Islet of Langerhans (tissue), 1 donor: ENCODE results near the gene MTMR10.

Source experiments
- FAIRE-seq: peaks from one replicate; lab custom pipeline; 2011; peaks lifted over from hg19 to GRCh38; lab: Jason Lieb, UNC

The MTMR10 gene

DNA sequence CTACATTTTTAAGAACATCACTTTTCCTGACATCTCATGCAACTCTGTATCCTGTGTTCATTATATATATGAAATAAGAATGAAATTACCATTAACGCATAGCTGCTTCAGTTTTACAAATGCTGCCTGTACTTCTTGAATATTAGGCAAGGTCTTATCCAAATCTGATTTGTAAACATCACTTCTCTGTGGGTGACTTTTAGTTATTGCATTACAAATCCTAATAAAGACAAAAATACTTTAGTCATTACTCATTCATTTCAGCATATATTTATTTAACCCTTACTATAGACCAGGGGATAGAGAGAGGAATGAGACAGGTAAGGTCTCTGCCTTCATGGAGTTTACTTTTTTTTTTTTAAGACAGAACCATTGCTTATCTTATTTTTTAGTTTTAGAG, 36.8 kb downstream of the MTMR10 start:
- peak; percentile 51 for FAIRE-seq

DNA sequence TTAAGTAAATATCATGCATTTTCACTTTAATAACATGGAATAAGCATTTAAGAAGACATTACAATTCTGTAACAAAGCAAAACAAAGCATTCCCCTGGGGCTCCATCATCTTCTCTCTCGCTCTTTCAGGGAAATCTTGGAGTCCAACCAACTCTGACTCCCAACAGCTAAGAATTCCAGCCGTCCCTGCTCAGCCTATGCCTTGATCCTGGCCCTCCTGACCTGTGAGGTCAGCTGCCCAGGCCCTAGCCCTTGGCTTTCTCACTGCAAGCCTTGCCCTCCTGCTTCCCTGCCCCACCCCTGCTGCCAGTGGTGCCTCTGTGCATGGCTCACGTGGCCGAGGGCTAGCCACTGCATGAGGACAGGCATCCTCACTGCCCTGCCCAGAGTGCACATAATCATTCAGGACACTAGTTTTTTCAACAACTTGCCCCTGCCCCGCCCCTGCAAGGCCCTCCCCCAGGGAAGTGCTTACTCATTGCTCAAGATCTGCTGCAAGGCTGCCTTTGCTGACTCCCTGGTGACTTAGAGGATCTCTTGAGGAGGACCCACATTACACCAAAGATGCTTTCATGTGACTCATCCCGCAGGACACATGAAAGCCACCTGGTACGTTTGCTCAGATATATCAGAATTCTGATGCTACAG, 37.6 kb downstream of the MTMR10 start:
- FAIRE-seq, result no peak

DNA sequence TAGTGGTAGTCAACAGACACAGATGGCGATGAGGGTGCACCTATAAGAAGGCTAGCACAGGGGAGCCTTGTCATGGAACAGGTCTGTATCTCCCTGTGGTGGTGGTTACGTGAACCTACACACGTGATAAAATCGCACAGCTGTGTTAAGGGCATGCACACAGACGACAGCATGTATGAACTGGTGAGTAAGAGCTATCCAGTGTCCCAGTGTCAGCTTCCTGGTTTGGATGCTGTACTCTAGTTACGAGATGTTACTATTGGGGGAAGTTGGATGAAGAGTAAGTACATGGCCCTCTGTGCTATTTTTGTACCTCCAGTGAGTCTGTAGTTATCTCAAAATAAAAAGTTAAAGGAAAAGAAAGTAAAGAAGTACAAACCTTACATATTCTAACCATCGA, 38.2 kb downstream of the MTMR10 start:
- no peak for FAIRE-seq

DNA sequence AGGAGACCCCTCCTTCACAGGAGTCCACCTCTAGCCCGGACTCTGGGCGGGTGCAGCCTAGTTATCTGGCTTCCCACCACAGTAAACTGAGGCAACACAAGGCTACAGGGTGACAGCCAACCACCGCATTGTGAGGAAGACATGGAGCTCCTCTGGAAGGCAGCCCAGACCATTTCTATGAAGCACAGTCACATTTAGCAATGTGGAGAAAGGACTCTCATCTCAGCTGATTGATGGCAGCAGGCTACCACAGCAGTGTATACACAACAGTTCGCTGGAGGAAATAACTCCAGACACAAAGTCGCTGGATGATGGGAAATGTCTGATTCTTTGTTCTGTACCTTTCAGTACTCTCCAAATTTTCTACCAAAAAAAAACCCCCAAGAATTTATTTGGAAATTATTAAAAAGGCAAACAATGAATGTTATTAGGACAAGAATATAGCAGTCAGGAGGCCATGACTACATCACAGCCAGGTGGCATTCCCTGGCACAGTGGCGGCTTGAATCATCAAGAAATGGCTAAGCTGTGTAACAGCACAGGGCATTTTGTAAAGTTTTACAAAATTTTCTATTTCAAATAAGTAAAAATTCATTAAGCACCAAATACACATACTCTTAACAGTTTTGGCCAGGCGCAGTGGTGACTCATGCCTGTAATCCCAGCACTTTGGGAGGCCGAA, 47.6 kb downstream of the MTMR10 start:
- FAIRE-seq, result no peak

DNA sequence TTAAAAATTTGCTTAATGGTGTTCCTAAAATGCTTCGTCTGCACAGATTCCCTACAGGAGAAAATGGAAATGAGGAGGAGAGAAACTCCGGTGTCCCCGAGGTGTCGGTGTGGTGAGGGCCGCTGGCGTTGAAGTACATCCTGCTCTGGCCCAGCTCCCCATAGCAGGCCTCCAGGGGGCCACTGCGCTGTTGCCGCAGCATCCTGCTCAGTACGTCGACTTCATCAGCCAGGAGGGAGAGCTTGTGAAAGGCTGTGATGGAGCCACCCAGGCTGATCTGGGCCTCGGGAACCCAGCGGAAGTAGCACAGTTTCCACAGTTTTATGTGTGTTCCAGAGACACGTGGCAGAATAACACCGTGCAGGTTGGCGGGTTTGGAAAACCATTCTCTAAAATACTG, 49.9 kb downstream of the MTMR10 start:
- FAIRE-seq, result no peak

DNA sequence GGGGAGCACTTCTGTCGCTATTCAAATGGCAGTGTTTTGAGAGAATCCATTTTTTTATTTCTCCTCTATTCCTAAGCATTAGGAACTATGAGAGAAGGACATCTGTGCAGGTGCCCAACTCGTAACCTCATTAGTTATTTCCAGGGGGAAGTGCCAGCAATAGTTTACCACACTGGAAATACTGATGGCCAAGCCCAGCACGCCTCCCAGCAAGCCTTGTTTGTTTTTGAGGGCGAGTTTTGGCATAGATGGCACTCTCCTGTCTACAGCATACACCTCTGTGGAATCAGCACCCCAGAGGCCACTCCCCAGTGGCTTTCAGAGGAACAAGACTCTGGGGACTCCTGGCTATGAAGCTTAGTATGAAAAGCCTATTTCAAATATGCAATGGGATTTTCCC, 51.1 kb downstream of the MTMR10 start:
- FAIRE-seq, result no peak

DNA sequence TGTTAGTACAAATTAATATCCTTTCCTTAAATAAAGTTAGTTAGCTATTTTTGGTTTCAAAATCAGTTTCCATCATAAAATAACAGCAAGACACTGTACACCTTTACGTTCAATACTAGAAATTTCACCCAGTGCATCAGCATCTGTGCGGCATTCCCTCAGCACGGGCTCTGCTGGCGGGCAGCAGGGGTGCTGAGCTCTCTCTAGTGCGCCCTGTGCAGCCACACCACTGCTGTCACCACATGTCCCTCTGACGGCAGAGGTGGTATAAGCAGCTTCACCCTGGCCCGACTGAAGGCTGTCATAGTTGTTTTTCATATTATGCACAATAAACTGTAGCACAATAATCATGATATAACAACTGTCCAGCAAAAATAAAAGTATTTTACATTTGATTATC, 52.3 kb downstream of the MTMR10 start:
- FAIRE-seq, result no peak

DNA sequence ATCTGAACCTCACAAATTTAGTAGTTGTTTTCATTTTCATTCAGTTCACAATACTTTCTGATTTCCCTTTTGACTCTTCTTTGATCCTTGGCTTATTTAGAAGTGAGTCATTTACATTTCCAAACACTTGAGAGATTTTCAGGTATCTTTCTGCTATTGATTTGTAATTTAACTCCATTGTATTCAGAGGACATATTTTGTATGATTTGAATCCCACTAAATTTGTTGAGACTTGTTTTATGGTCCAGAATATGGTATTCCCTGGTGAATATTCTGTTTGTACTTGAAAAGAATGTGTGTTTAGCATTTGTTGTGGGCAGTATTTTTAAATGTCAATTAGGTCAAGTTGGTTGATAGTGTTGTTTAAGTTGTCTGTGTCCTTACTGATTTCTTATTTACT, 58.1 kb downstream of the MTMR10 start:
- FAIRE-seq, result no peak

DNA sequence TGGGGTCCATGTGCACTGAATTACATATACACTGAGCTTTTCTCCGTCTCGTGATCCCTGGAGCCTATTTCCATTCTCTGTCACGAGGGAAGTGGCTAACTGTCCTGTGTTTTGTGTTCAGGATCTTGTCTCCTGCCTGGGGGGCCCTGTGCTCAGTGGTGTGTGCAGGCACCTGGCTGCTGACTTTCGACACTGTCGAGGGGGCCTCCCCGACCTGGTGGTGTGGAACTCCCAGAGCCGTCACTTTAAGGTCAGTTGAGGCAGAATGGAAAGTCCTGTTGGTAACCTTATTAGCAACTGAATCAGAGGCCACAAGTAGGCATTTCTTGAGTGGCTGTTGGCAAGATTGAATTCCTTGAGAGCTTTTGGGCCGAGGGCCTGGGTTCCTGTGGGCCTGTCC, 61.0 kb downstream of the MTMR10 start:
- FAIRE-seq, result no peak

DNA sequence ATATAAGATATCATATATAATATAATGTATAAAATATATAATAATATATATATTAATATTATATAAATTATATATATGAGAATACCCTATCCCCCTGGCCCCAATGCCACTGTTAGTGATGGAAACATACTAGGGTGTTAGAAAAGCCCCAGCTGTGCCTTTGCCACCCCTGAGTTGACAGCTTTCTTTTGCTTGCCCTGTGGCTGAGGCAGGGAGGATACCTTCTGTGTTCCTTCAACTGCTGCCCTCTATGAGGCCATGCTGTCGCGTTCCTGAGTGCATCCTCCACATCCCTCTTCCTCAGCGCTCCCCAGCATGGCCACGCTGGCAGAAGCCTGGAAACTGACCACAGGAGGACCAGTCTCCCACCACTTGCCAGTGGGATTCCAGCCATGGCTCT, 61.4 kb downstream of the MTMR10 start:
- no peak for FAIRE-seq

DNA sequence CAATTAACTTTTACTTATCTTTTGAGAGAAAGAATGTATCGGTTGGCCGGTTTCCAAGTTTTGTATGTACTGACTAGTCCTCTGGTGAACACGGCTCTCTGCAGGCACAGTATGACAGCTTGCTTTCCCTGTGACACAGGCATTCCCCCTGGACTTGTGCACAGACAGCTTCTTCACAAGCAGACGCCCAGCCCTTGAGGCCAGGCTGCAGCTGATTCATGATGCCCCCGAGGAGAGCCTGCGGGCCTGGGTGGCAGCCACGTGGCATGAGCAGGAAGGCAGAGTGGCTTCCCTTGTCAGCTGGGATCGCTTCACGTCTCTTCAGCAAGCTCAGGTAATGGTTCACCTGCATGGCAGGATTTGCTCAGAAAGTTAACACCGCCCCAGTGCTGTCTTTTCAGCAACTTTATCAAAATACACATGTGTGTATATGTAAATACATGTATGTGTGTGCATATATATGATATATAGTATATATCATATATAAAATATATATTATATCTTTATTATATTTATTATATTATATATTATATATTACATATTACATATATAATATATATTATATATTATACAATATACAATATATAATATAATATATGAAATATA, 62.3 kb downstream of the MTMR10 start:
- no peak for FAIRE-seq

DNA sequence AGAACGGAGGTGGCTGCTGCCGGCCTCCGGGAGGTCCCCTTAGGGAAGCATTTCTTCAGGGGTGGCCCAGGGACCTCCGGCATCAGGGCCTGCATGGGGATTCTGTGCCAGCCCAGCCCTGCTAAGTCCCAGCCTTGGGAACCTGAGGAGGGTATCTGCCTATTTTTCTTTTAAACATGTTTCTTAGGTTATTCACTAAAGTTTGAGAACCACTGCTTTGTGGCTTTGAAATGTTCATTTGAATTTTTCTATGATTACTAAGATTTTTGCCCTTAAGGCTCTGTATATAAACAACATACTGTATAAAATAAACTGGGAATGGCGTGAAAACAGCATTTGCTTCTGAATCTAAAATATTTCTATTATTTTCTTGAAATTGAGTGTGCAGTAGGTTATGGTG, 63.4 kb downstream of the MTMR10 start:
- no peak for FAIRE-seq

DNA sequence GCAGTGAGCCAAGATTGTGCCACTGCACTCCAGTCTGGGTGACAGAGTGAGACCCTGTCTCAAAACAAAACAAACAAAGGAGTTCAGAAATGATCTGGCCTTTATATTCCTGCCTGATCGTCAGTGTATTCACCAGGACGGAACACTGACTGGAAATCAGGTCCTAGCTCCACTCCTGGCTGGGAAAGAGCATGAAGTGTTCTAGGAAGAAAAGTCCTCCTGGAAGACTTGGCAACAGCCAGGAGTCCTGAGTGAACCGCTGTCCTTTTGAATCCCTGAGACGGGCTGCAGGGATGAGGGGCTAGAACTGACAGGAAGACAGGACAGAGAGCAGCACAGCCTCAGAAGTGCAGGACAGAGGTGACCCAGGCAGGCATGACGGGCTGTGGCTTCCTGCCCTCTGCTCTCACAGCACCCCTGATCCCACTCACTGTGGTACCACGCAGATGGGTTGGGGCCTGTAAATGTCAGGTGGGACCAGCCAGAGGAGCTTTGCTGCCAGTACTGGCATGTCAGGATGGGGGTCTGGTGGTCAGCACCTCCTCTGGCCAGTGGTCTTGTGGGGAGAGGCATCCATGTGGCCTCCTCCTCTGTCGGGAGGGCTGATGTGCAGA, 64.2 kb downstream of the MTMR10 start:
- no peak for FAIRE-seq

DNA sequence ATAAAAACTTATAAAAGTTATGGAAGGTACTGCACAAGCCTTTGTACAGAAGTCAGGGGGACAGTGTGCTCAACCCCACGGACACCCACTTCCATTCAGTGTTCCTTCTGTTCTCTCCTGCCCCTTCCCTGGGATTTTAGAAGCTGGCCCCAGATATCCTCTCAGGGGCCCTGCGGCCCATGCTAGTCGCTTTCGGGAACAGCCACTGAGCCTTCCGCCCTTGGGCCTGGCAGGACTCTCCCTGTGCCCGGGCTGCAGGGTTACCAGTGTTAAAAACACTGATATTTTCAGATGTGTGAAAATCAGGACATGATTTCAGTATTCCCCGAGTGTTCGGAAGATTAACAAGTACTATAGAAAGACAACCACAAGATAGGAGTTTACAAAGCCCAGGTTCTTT, 65.3 kb downstream of the MTMR10 start:
- no peak for FAIRE-seq

DNA sequence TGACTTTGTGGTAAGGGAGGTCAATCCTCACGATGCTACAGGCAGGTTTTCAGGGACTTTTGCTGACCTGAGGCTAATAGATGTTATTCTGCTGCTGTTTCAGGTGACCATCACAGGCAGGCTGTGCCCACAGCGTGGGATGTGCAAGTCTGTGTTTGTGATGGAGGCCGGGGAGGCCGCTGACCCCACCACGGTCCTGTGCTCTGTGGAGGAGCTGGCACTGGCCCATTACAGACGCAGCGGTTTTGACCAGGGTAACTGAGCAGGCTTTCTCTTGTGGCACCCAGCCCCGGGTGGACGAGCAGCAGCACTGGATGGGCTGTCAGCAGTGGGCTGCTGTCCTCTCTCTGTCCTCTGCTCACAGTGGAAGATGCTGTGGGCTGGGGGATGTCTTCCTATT, 65.7 kb downstream of the MTMR10 start:
- no peak for FAIRE-seq

DNA sequence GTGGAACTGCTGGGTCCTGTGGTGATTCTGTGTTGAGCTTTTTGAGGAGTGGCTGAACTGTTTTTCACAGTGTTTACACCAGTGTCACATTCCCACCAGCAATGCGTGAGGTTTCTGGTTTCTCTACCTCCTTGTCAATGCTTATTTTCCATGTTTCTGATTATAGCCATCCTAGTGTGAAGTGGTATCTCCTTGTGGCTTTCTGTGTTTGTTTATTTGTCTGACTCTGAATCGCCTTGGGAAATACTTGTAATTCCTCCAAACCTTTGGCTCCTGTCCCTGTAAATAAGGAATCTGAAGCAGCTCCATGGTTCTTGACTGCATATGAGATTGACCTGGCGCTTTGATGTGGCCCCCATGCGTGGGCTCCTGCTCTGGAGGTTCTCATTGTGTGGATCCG, 67.1 kb downstream of the MTMR10 start:
- FAIRE-seq, result no peak

DNA sequence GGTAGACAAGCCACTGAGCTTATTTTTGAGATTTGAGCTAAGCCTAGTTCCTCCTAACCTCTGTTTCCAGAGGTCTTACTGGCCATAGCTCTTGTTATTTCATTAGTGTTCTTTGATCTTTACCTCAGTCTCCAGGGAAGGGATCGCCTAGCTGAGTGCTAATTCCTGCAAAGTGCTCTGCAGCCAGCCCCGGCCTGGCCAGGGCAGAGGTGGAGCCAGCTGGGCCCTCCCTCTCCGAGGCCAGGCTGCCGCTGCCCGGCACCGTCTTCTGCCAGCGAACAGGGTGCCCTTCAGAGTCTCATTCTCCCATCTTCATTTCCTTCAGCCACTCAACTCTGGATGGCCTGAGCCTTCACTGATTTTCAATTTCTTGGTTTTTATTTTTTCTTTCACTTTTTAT, 68.0 kb downstream of the MTMR10 start:
- no peak for FAIRE-seq

DNA sequence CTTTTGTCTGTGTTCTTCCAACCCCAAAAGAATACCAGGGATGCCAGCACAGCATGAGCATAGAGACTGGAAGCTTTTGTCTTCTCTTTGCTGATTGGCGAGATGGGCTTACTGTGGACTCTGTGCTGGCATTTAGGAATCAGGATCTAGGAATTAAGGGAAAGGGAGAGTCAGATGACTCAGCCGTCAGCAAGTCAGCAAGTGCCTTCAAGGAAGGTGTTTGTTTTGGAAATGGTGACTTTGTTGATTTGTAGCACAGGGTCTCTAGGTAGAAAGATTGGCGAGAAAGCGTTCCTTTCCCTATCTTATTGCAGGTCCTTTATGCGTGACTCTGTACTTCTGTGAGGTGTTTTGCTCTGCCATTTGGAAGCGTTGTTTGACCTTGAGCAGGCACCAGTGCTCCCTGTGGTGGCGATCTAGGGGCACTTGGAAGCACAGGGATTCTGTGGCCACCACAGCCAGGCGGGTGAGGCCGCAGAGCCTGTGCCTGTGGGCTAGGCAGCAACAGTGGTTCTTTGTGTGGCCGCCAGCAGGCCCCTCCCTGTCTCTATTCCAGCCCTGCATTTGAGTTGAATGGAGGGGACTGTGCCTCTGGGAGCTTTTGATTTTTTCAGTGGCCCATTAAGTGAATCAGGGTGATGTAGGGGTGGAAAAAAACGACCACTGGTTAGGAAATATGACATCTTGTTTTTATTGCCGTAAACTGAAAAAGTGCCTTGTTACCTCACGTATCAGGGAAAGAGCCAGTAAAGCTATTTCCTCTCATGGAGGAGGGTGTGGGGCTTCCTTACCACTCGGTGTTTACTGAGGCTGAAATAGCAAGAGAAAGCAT, 68.7 kb downstream of the MTMR10 start:
- FAIRE-seq, result no peak

DNA sequence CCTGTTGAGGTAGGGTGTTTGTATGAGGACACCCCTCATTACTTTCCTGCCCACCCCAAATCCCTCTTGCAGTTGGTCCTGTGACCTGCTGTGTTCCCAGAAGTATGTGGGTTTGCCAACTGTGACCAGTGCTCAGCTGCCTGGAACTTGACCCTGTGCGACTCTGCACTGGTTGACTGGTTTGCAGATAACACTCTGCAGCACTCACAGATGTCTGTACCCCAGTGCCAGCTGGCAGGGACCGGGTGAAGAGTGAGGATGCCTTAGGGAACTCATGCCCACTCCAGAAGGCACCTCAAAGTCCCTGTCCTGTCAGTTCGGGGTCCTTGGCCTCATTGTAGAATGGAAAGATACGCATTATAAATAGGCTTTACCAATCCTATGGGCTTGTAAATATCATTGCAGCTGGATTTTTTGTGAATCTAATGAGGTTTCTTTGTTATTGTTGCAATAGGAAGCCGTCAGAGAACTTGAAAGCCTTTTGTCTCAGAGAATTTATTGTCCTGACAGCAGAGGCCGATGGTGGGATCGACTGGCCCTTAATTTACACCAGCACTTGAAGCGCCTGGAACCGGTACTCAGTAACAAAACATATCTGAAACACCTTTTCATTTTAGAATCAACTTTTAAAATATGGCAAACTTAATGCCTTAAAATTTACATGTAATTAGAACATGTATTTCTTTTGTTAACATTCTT, 69.5 kb downstream of the MTMR10 start:
- no peak for FAIRE-seq

DNA sequence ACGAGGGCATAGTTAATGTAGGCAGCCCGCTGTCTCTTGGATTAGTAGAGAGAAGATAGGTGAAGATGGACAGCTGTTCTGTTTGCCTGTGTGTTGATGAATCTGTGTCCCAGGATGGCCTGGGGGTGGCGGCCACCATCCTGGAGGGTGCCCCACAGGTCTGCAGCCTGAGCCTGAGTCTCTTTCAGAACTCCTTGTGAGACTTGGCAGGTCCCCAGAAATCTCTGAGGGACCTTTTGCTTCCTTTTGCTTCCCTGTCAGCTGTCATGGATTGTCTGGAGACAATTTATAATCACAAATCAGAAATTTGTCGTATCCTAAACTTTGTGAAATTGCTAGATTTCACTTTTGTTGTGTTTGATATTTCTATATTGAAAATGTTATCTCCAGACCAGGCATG, 70.3 kb downstream of the MTMR10 start:
- no peak for FAIRE-seq

DNA sequence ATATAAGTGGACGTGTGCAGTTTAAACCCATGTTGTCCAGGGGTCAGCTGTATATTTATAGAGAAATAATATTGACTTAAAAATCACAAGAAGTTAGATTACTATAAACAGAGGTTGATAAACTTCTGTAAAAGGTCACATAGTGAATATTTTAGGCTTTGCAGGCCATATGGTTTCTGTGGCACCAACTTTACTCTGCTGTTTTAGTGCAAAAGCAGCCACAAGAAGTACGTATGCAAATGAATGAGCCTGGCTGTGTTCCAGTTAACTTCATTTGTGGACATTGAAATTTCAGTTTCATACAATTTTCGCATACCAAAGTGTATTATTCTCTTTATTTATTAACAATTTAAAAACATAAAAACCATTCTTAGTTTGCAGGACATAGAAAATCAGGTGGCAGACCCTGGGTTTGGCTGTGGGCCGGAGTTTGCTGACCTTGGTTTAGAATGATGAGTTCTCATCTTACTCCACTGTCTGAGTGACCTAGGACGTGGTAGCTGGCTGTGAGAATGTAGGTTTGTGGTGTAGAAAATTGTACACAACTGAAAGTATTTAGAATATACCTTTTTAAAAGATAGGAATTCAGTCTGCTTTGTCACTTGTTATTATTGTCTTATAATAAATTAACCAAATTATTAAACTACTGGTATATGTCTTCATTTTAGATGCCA, 71.4 kb downstream of the MTMR10 start:
- FAIRE-seq, result no peak

DNA sequence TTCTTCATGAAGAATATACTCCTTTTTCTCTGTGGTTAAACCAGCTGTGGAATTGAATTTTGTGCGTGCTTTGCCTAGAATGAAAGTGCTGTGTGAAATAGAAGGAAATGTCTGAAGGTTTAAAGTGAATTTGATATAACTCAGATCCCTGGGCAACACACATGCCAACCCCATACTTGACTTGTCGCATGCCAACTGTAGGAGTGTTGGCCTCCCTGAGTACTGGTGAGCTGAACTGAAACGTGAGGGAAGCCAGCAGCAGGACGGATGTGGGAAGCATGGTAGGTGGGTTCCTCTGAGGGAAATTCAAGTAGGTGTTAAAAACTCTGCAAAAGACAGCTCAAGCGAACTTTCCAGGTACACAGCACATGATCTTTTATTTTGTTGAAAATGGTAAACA, 73.1 kb downstream of the MTMR10 start:
- no peak for FAIRE-seq
